OCI-LY1 (cell line): ENCODE measurements around the gene BTG4.

Source experiments
- H2AFZ ChIP-seq: fragments of 200-600 bp; sonication (generic), shearing (Covaris generic); 2 replicates; pipeline ENCODE4 v1.6.0; 2014; ENCODE audit warnings: antibody characterized with exemption, mild to moderate bottlenecking, low read length
- H3F3A ChIP-seq: fragments of 200-600 bp; sonication (generic), shearing (Covaris generic); 2 replicates; pipeline ENCODE4 v1.6.0; 2014; ENCODE audit warnings: mild to moderate bottlenecking, antibody characterized with exemption, low read length, moderate library complexity; ENCODE audit not compliant: insufficient read depth
- H3K27ac ChIP-seq: fragments of 200-600 bp; sonication (generic); 2 replicates; pipeline ENCODE4 v1.5.1; 2014; ENCODE audit warnings: low read length, mixed run types, mild to moderate bottlenecking, low read depth; ENCODE audit not compliant: poor library complexity, severe bottlenecking
- H3K27me3 ChIP-seq: fragments of 200-600 bp; sonication (generic); 2 replicates; pipeline ENCODE4 v1.6.0; 2014; ENCODE audit warnings: antibody characterized with exemption, mild to moderate bottlenecking, low read length, moderate library complexity; ENCODE audit not compliant: insufficient read depth
- H3K36me3 ChIP-seq: fragments of 200-600 bp; sonication (generic); 2 replicates; pipeline ENCODE4 v1.6.1; 2014; ENCODE audit warnings: mild to moderate bottlenecking, antibody characterized with exemption, low read length, moderate library complexity, mixed read lengths; ENCODE audit not compliant: insufficient read depth
- H3K4me1 ChIP-seq: fragments of 200-600 bp; sonication (generic); 2 replicates; pipeline ENCODE4 v1.5.1; 2014; ENCODE audit warnings: mild to moderate bottlenecking, low read length, moderate library complexity; ENCODE audit not compliant: insufficient read depth, severe bottlenecking
- H3K4me2 ChIP-seq: fragments of 200-600 bp; sonication (generic), shearing (Covaris generic); 2 replicates; pipeline ENCODE4 v1.6.1; 2014; ENCODE audit warnings: low read length
- H3K4me3 ChIP-seq: fragments of 200-600 bp; sonication (generic); 2 replicates; pipeline ENCODE4 v1.5.1; 2014; ENCODE audit warnings: low read length, low read depth, mild to moderate bottlenecking, mixed read lengths; ENCODE audit not compliant: poor library complexity, severe bottlenecking
- H3K79me2 ChIP-seq: fragments of 200-600 bp; shearing (Covaris generic); 2 replicates; pipeline ENCODE4 v1.6.1; 2016; ENCODE audit warnings: mixed run types, low read length, mixed read lengths; ENCODE audit not compliant: insufficient read depth
- H3K9ac ChIP-seq: fragments of 200-600 bp; sonication (generic), shearing (Covaris generic); 2 replicates; pipeline ENCODE4 v1.6.1; 2014; ENCODE audit warnings: mild to moderate bottlenecking, low read length, mixed read lengths
- H3K9me2 ChIP-seq: fragments of 200-600 bp; sonication (generic), shearing (Covaris generic); 2 replicates; pipeline ENCODE4 v1.6.1; 2014; ENCODE audit warnings: low read depth, mild to moderate bottlenecking, low read length, mixed read lengths
- H3K9me3 ChIP-seq: fragments of 200-600 bp; shearing (Covaris generic); 2 replicates; pipeline ENCODE4 v1.6.1; 2014; ENCODE audit warnings: low read length, mixed read lengths
- H4K20me1 ChIP-seq: fragments of 200-600 bp; sonication (generic), shearing (Covaris generic); 2 replicates; pipeline ENCODE4 v1.6.0; 2016; ENCODE audit warnings: mild to moderate bottlenecking, low read length; ENCODE audit not compliant: insufficient read depth
- CTCF ChIP-seq: fragments of 200-600 bp; sonication (generic), shearing (Covaris generic); IDR thresholded peaks from 2 replicates; pipeline ENCODE4 v1.5.1; 2017; ENCODE audit warnings: mild to moderate bottlenecking, antibody characterized with exemption, low read length, moderate library complexity, mixed read lengths
- EZH2 ChIP-seq: fragments of 200-600 bp; sonication (generic), shearing (Covaris generic); IDR thresholded peaks from 2 replicates; pipeline ENCODE4 v1.8.0; 2017; ENCODE audit warnings: borderline replicate concordance, mixed run types, mild to moderate bottlenecking, antibody characterized with exemption, low read length, moderate library complexity, mixed read lengths

Gene BTG4

DNA sequence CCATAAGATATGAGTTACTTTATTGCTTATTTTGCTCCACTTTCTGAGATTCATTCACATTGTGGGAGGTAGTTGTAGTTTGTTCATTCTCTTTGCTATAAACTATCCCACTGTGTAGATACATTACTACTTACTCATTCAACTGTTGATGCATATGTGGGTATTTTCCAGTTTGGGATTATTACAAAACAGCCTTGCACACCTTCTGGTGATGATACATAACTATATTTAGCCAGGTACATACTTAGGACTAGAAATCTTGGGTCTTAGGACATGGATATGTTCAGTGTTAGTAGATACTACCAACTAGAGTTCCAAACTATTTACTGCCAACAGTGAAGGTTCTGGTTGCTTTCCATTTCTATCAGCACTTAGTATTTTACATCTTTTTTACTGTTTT is 37.8 kb downstream of the BTG4 start:
- no peak overlapping the region for H3K9ac ChIP-seq
- no peak overlapping the region for H3K27ac ChIP-seq
- H3K4me3 ChIP-seq, result no peak overlapping the region
- H4K20me1 ChIP-seq, result no peaks in the 10 kb centered on the region
- no peaks in the 10 kb centered on the region for H3K4me1 ChIP-seq
- no peaks in the 10 kb centered on the region for H3K9me2 ChIP-seq
- TF ChIP-seq CTCF, result no peak
- no peak for TF ChIP-seq EZH2
- H3F3A ChIP-seq, result no peaks in the 10 kb centered on the region
- H3K79me2 ChIP-seq, result no peaks in the 10 kb centered on the region
- 0 out of 2 replicates have a peak, but pooled peaks cover 4% of the 10 kb centered on the region for H3K9me3 ChIP-seq
- no peak overlapping the region for H3K4me2 ChIP-seq
- H2AFZ ChIP-seq, result no peak overlapping the region
- H3K36me3 ChIP-seq, result no peaks in the 10 kb centered on the region
- no peaks in the 10 kb centered on the region; the same call in 1 of the 2 replicates for H3K27me3 ChIP-seq

DNA sequence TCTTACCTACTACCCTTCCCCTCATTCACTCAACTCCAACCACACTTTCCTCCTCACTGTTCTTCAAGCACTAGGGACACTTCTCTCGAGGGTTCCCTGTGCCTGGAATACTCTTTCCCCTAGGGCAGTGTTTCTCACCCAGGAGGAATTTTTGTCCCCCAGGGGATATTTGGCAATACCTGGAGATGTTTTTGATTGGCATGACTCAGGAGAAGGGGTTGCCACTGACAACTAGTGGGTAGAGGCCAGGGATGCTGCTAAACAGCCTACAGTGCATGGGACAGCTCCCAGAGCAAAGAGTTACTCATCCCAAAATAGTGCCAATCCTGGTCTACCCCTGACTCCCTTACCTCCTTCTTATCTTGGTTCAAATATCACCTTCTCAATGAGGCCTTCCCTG is 40.0 kb downstream of the BTG4 start:
- Histone ChIP-seq H4K20me1 (no peaks in the 10 kb centered on the region), H3K36me3 (no peaks in the 10 kb centered on the region), H3K9me3 (0 out of 2 replicates have a peak, but pooled peaks cover 4% of the 10 kb centered on the region), H3K4me2 (no peak overlapping the region), H3K4me3 (no peak overlapping the region), H3K9ac (no peak overlapping the region), H3K27ac (no peak overlapping the region), H3K9me2 (no peaks in the 10 kb centered on the region), H2AFZ (no peak overlapping the region), H3K27me3 (no peaks in the 10 kb centered on the region; the same call in 1 of the 2 replicates), H3F3A (no peaks in the 10 kb centered on the region), H3K79me2 (no peaks in the 10 kb centered on the region), H3K4me1 (no peaks in the 10 kb centered on the region)
- TF ChIP-seq CTCF (no peak), EZH2 (no peak)

DNA sequence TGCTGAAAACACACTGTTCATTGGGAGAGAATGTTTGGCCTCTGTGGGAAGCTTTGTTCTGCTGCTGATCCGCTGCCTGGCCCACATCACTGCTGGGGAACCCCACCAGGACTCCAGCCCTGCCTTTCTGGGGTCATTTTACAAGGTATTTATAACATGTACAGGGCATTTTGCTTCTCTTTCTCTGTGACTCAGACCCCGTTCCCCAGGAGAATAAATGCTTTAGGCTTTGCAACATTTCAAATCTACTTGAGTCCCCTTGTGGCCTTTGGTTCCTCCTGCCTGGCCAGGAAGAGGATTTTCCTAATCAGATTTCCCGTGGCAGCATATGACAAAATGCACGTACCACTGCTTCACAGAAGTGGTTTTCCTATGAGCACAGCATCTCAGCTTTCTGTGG is 43.0 kb downstream of the BTG4 start:
- Histone ChIP-seq H2AFZ (no peak overlapping the region), H3K9ac (no peak overlapping the region), H3K9me2 (no peaks in the 10 kb centered on the region), H3K36me3 (no peaks in the 10 kb centered on the region), H3K4me2 (no peak overlapping the region), H4K20me1 (no peaks in the 10 kb centered on the region), H3K9me3 (no peaks in the 10 kb centered on the region), H3K4me1 (no peaks in the 10 kb centered on the region), H3F3A (no peaks in the 10 kb centered on the region), H3K79me2 (no peaks in the 10 kb centered on the region), H3K4me3 (no peak overlapping the region), H3K27ac (no peak overlapping the region), H3K27me3 (no peaks in the 10 kb centered on the region; the same call in 1 of the 2 replicates)
- no peak for TF ChIP-seq CTCF
- no peak for TF ChIP-seq EZH2
